Hindlimb muscle (tissue), 1 donor: Measurements from ENCODE around the gene KNOP1. TPM values are rescaled to one million over a fixed set of nuclear protein-coding genes. Genes with fewer than 3 reads are reported as not detected.

Source experiments
- DNase-seq: peaks from one replicate; pipeline ENCODE4 v3.0.0-alpha.2; 2013
- polyA plus RNA-seq: library from polyadenylated mRNA; unstranded; fragments of 120-200 nt; gene quantifications from one replicate; pipeline ENCODE4 v1.2.1, GENCODE V29; 2013; ENCODE audit not compliant: insufficient read length

KNOP1 gene
- polyA plus RNA-seq, 1 donor: 23.0 TPM

GRCh38 chr16:19706846-19707245 lies 11.2 kb downstream of the KNOP1 start:
- DNase-seq: no peak

GRCh38 chr16:19705843-19706242 lies 12.2 kb downstream of the KNOP1 start:
- no peak for DNase-seq

DNA sequence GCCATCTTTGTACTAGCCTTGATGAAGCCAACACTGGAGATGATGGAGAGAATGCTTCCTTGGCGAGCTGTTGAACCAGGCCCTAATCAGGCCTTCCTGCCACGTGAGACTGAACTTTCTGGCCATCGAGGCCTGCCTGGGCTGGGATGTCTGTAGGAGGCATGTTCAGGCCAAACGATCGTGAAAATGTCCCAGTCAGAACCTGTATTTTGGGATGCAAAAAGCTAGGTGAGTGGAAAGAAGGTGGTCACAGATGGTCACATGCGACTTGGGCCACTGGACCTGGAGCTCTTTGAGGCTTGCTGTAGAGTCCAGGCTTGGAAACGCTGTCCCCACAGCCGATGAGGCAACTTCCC lies 12.9 kb downstream of the KNOP1 start:
- DNase-seq: no peak

DNA sequence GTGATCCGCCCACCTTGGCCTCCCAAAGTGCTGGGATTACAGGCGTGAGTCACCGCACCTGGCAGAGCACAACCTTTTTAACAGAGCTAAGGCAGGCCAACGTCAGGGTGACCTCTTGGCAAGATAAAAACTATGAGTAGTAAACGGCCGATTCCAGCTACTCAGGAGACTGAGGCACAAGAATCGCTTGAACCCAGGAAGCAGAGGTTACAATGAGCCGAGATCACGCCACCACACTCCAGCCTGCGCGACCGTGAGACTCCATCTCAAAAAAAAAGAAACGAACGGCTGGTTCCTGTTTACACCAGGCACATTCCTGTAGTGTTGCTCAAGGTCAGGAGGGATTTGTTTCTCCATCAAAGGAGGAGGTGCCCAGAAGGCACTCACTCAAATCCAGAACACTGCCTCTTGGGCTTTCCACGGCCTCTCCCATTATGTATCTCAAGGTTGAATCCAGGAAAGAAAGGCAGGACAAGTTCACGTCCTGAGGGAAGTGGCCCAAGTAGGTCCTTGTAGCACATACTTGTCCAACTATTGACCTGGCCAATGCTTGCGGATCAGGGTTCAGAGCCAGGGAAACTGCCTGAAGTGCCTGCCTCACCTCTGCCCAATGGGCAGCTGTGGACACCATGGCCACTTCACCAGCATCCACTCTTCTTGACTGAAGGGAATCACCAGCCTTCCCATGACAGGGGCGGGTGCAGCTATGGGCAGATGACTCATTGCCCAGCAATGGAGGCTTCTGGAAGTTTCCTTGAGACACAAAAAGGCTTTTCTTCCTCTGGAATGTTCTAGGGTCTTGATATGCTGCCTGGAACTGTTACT lies 13.5 kb downstream of the KNOP1 start:
- no peak for DNase-seq

- no peak for DNase-seq
These were observed 14.7 kb downstream of the KNOP1 start for GRCh38 chr16:19703172-19703889.

DNA sequence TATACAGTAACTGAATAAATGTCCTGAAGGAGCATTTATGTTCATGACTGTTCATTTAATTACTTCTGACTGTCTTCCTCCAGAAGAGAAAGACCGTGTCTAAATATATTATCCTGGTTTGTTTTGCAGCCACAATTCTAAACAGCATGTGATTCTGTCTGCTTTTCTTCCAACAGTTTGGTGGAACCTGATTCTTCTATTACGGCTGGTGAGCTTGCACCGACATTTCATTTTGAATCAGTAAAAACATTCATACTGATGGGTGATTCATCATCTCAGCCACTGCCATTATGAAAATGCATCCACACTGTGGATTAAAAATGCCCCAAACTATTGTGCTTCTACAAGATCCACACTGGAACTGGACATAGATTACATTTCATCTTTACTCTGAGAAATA lies 16.9 kb downstream of the KNOP1 start:
- no peak for DNase-seq

GRCh38 chr16:19700319-19700781 lies 17.7 kb downstream of the KNOP1 start:
- no peak for DNase-seq

- DNase-seq: no peak
These were observed 18.6 kb downstream of the KNOP1 start for GRCh38 chr16:19699472-19699871.

DNA sequence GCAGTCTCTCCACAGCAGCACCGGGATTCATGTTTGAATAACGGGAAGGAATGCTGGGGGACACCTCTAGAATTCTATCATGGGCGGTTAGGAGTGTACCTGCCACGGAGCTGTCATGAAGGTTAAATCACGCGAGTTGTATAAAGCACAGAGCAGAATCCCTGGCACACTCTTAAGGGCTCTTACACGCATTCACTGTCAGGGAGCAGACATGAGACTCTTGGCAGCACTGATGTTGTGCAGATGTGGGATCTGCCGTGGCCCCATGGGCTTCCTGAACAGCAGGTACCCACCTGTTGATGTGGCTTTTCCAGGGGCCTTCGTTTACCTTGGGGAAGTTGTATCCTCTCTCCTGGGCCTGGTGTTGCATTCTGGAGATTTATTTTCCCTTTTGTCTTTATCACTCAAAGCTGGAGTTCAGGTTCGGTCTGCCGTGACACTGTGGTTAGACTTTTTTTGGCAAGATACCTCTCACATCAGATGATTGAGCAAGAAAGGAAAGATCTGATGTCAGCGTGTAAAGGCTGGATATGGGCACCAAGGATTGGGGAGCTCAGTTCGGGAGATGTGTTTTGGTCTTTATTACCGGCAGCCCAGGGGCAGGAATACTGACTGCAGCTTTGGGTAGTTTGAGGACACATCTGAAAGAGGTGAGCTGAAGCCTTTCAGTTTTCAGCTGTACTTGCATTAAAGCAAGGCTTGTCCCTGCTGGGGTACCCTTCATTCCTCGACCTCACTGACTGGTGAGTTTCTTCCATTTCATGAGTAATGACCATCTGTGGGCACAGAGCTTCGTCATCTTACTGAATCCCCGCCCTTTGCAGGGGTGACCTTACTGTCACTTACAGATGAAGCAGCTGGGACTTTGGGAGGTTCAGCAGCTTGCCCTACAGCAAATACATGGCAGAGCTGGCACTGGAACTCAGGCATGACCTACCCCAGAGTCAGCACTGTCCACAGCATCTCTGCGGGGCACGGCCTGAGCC lies 19.3 kb downstream of the KNOP1 start:
- no peak for DNase-seq

GRCh38 chr16:19697756-19698318 lies 20.2 kb downstream of the KNOP1 start:
- no peak for DNase-seq

GRCh38 chr16:19696961-19697360 lies 21.1 kb downstream of the KNOP1 start:
- no peak for DNase-seq

GRCh38 chr16:19696328-19696727 lies 21.7 kb downstream of the KNOP1 start:
- peak; percentile 66 for DNase-seq

DNA sequence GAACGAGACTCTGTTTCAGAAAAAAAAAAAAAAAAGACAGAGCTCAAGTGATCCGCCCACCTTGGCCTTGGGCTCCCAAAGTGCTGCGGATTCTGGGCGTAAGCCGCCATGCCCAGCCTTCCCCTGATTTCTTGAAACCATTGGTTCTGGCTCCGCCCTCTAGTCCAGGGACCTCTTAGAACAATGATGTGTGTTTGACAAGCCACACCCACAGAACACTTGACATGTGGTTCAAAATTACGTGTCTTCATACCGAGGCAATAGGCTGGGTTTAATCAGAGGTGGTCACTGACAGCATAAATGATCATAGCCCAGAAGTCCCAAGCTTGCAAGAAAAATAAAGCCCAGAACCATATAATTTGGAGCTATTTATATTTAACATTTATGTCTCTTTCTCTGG lies 23.0 kb downstream of the KNOP1 start:
- DNase-seq: no peak

- no peak for DNase-seq
These were observed 26.8 kb downstream of the KNOP1 start for GRCh38 chr16:19691161-19691711.

- DNase-seq: no peak
These were observed 27.8 kb downstream of the KNOP1 start for GRCh38 chr16:19690196-19690595.

DNA sequence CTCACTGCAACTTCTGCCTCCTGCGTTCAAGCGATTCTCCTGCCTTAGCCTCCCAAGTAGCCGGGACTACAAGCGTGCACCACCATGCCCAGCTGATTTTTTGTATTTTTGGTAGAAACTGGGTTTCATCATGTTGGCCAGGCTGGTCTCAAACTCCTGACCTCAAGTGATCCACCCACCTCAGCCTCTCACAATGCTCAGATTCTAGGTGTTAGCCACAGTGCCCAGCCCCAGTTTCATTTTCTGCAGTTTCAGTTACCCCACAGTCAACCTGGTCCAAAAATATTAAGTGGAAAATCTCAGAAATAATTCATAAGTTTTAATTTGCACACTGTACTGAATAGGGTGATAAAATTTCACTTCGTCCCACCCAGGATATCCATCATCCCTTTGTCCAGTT lies 28.7 kb downstream of the KNOP1 start:
- DNase-seq: no peak

DNA sequence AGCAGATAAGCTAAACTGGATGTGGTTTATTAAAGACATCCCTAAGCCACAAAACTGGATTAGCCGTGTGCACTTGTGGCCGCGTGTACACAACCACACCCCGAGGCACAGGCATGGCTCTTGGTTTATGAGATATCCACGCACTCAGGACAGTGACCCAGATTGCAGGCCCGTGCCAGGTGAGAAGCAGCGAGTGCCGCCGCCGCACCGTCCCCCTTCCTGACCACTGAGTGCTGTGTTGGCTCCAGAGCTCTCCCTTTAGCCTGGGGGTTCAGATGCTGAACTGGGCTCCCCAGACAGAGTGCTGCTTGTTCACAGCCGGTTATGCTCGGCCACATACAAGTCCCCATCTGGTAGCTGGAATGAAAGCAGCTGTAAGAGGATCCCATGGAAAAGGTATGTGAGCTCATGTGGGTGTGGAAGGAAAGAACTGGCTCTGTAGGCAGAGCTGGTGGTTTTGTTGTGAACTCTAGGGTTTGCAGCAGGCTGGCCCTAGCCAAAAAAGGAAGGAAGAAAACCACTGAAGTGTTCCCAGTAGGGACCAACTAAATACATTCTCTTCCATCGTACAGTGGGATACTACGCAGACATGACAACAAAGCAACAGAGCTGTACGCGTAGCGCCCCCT lies 29.5 kb downstream of the KNOP1 start:
- DNase-seq: no peak

GRCh38 chr16:19687279-19687678 lies 30.7 kb downstream of the KNOP1 start:
- no peak for DNase-seq

- DNase-seq: no peak
These were observed 32.9 kb downstream of the KNOP1 start for GRCh38 chr16:19685176-19685575.

DNA sequence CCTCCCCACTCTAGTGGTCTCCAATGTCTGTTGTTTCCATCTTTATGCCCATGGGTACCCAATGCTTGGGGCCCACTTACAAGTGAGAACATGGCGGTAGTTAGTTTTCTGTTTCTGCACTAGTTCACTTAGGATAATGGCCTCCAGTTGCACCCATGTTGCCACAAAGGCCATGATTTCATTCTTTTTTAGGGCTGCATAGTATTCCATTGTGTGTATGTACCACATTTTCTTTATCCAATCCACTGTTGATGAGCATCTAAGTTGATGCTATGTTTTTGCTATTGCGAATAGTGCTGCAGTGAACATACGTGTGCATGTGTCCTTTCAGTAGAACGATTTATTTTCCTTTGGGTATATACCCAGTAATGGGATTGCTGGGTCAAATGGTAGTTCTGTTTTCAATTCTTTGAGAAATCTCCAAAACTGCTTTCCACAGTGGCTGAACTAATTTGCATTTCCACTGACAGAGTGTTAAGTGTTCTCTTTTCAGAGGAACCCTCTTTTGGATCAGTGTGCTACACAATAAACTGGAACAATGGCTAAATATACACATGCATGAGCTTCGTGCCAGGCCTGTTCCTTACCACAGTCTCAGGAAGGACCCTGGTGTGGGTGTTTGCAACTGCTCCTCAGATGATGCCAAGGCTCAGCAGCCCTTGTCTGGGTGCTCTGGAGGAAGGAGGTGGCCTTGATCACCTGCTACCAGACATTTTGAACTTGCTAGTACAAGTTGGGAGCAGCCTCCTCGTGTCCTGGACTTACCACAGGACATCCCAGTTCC lies 34.4 kb downstream of the KNOP1 start:
- no peak for DNase-seq

DNA sequence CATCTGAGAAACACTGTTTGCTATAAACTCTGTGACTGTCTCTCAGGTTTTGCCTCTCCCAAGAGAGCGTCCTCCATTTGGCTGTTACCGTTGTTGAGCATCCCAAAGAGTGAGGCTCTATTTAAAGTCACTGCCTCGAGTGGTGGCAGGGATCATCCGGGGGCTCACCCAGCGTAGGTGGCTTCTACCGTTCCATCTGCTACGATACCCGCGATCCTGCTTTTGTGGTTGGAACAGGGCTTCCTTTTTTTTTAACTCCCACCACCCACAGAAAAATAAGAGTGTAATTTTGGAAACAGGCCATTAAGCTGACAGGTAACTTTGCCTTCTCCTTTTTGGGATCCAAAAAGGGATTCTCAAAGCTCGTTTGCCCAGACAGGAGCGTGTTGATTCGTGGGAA lies 36.4 kb downstream of the KNOP1 start:
- no peak for DNase-seq
